K562 (cell line): Measurements from ENCODE around the gene ANK3. TPM values are rescaled to one million over a fixed set of nuclear protein-coding genes. Genes with fewer than 3 reads are reported as not detected.

ENCODE experiments used
- ATAC-seq: fragments of 200-7000 bp; cut with Tn5 transposase; 3 replicates; pipeline ENCODE4 v1.9.1; 2020; ENCODE audit warnings: moderate library complexity
- BruUV-seq: library from RNA; stranded (reverse); fragments of 400-500 nt; replicated peaks from 2 replicates; lab custom pipeline; 2021; lab: Mats Ljungman, UMichigan
- CTCF ChIA-PET: fragments of 300-600 bp; formaldehyde crosslinking; extraction: SDS; loops from one replicate; lab custom pipeline; 2021; ENCODE audit warnings: low intra/inter-chr PET ratio; lab: Yijun Ruan, JAX
- POLR2A ChIA-PET: fragments of 300-600, 350-650 bp; sonication (Branson Sonifier 250); formaldehyde crosslinking; extraction: SDS; loops from one replicate; lab custom pipeline; 2021; ENCODE audit warnings: antibody characterized with exemption, inconsistent platforms; lab: Yijun Ruan, JAX
- DNase-seq, 4 experiments: peaks; one replicate each; pipeline versions ENCODE4 v3.0.0 to v3.0.0-alpha.2; 2011 to 2018; ENCODE audit warnings: low spot score in 3 of 4, mixed read lengths in 3 of 4; ENCODE audit errors: extremely low read depth in 1 of 4
- FAIRE-seq: peaks from 2 replicates; lab custom pipeline; 2011; peaks lifted over from hg19 to GRCh38; lab: Jason Lieb, UNC
- H2AFZ ChIP-seq: 2 replicates; pipeline ENCODE4 v1.6.0; 2011; ENCODE audit warnings: low read depth, low read length, control low read depth, inconsistent platforms
- H3K27ac ChIP-seq: fragments of 200-600 bp; 3 replicates; pipeline ENCODE4 v1.8.0; 2011; ENCODE audit warnings: low read depth, mild to moderate bottlenecking, control low read depth, inconsistent platforms, low read length, moderate library complexity, mixed read lengths; ENCODE audit errors: extremely low read depth
- H3K27me3 ChIP-seq, 2 experiments: fragments of 300-600 bp in 1 of 2; 2 replicates in 1 of 2; 3 replicates in 1 of 2; pipeline versions ENCODE4 v1.6.0 to v1.8.0; 2011; ENCODE audit warnings: inconsistent platforms in 2 of 2, low read length in 2 of 2, mild to moderate bottlenecking in 1 of 2, mixed read lengths in 1 of 2, moderate library complexity in 1 of 2; ENCODE audit not compliant: control insufficient read depth in 2 of 2, insufficient read depth in 2 of 2
- H3K36me3 ChIP-seq: fragments of 300-600 bp; 3 replicates; pipeline ENCODE4 v1.8.0; 2011; ENCODE audit warnings: mild to moderate bottlenecking, low read length, inconsistent platforms; ENCODE audit not compliant: control insufficient read depth, insufficient read depth
- H3K4me1 ChIP-seq, 2 experiments: fragments of 200-600 bp in 1 of 2; replicated peaks in 1 of 2; 2 replicates in 1 of 2; 3 replicates in 1 of 2; pipeline versions ENCODE4 v1.5.1 to v1.8.0; 2011; ENCODE audit warnings: inconsistent platforms in 2 of 2, low read length in 2 of 2, mild to moderate bottlenecking in 1 of 2, mixed read lengths in 1 of 2, moderate library complexity in 1 of 2; ENCODE audit not compliant: control insufficient read depth in 2 of 2, insufficient read depth in 2 of 2
- H3K4me2 ChIP-seq: 2 replicates; pipeline ENCODE4 v1.6.1; 2011; ENCODE audit warnings: low read length, control low read depth, inconsistent platforms, mixed read lengths; ENCODE audit not compliant: insufficient read depth
- H3K4me3 ChIP-seq: fragments of 200-600 bp; sonication (generic), shearing (Covaris generic); 2 replicates; pipeline ENCODE4 v1.5.1; 2016; ENCODE audit warnings: control low read depth, inconsistent platforms
- H3K79me2 ChIP-seq: fragments of 200-600 bp; 3 replicates; pipeline ENCODE4 v1.8.0; 2011; ENCODE audit warnings: low read length, inconsistent platforms; ENCODE audit not compliant: control insufficient read depth, insufficient read depth
- H3K9ac ChIP-seq, 2 experiments: 2 replicates each; pipeline versions ENCODE4 v1.6.0 to v1.6.1; 2011; ENCODE audit warnings: low read depth in 2 of 2, low read length in 2 of 2, control low read depth in 1 of 2, inconsistent platforms in 1 of 2, mild to moderate bottlenecking in 1 of 2, mixed read lengths in 1 of 2; ENCODE audit not compliant: insufficient read depth in 1 of 2
- H3K9me1 ChIP-seq: one replicate; pipeline ENCODE4 v1.6.0; 2011; ENCODE audit warnings: inconsistent platforms, mild to moderate bottlenecking, low read length, moderate library complexity; ENCODE audit not compliant: control insufficient read depth, insufficient read depth
- H3K9me3 ChIP-seq: replicated peaks from 2 replicates; pipeline ENCODE4 v1.5.1; 2011; ENCODE audit warnings: low read depth, low read length, inconsistent platforms; ENCODE audit not compliant: control insufficient read depth, insufficient read depth
- H4K20me1 ChIP-seq: replicated peaks from 2 replicates; pipeline ENCODE4 v1.6.1; 2011; ENCODE audit warnings: low read length, inconsistent platforms, mixed read lengths; ENCODE audit not compliant: control insufficient read depth, insufficient read depth
- CBFA2T2 ChIP-seq: fragments of 450-650 bp; conservative IDR thresholded peaks from 2 replicates; pipeline ENCODE4 v1.6.1; 2017; ENCODE audit warnings: mild to moderate bottlenecking
- CEBPG ChIP-seq, 3 experiments: fragments of 200-800 bp in 1 of 3; sonication (Bioruptor generic) in 1 of 3; sonication (generic) in 1 of 3; formaldehyde crosslinking in 1 of 3; IDR thresholded peaks in 2 of 3; conservative IDR thresholded peaks in 1 of 3; 2 replicates each; pipeline versions ENCODE4 v1.6.1 to v1.8.0; 2016 to 2022; ENCODE audit warnings: missing compliant biosample characterization in 2 of 3, missing genetic modification characterization in 2 of 3, mild to moderate bottlenecking in 1 of 3, missing genetic modification reagents in 1 of 3
- EZH2 ChIP-seq: IDR thresholded peaks from 2 replicates; pipeline ENCODE4 v1.6.1; 2012; ENCODE audit warnings: low read depth, mild to moderate bottlenecking, inconsistent platforms, low read length, borderline replicate concordance
- HNRNPK ChIP-seq: fragments of 200-400 bp; formaldehyde crosslinking; IDR thresholded peaks from one replicate; pipeline ENCODE4 v1.6.1; 2018; ENCODE audit warnings: mild to moderate bottlenecking, low read depth, low read length; ENCODE audit not compliant: poor library complexity, severe bottlenecking
- HNRNPL ChIP-seq: fragments of 200-400 bp; formaldehyde crosslinking; IDR thresholded peaks from 2 replicates; pipeline ENCODE4 v1.6.1; 2017; ENCODE audit warnings: low read depth, mild to moderate bottlenecking, low read length
- JUNB ChIP-seq: fragments of 450-650 bp; formaldehyde crosslinking; conservative IDR thresholded peaks from 2 replicates; pipeline ENCODE4 v1.4.0; 2020; ENCODE audit warnings: mild to moderate bottlenecking
- MITF ChIP-seq: IDR thresholded peaks from 2 replicates; pipeline ENCODE4 v1.6.1; 2014; ENCODE audit warnings: antibody characterized with exemption
- MLLT1 ChIP-seq, 2 experiments: fragments of 450-650 bp; IDR thresholded peaks; 2 replicates each; pipeline ENCODE4 v1.6.1; 2016
- NCOA2 ChIP-seq, 2 experiments: fragments of 450-650 bp; IDR thresholded peaks; 2 replicates each; pipeline ENCODE4 v1.6.1; 2018; ENCODE audit warnings: mild to moderate bottlenecking in 2 of 2, moderate library complexity in 1 of 2; ENCODE audit not compliant: partially characterized antibody in 2 of 2
- OTX1 ChIP-seq: fragments of 450-650 bp; formaldehyde crosslinking; IDR thresholded peaks from 2 replicates; pipeline ENCODE4 v1.4.0; 2022; ENCODE audit warnings: mild to moderate bottlenecking
- PRPF4 ChIP-seq: fragments of 200-400 bp; formaldehyde crosslinking; IDR thresholded peaks from one replicate; pipeline ENCODE4 v1.6.1; 2017; ENCODE audit warnings: low read length, low read depth, mild to moderate bottlenecking; ENCODE audit not compliant: insufficient read depth, poor library complexity, severe bottlenecking
- RBM14 ChIP-seq: fragments of 200-400 bp; formaldehyde crosslinking; IDR thresholded peaks from 2 replicates; pipeline ENCODE4 v1.6.1; 2018; ENCODE audit warnings: low read depth, mild to moderate bottlenecking, low read length, moderate library complexity, borderline replicate concordance; ENCODE audit not compliant: insufficient read depth
- SOX6 ChIP-seq: fragments of 450-650 bp; IDR thresholded peaks from 2 replicates; pipeline ENCODE4 v1.6.1; 2014; ENCODE audit warnings: mild to moderate bottlenecking
- SRSF9 ChIP-seq: fragments of 200-400 bp; formaldehyde crosslinking; IDR thresholded peaks from 2 replicates; pipeline ENCODE4 v1.6.1; 2017; ENCODE audit warnings: low read depth, low read length, borderline replicate concordance
- TSC22D4 ChIP-seq: fragments of 450-650 bp; IDR thresholded peaks from 2 replicates; pipeline ENCODE4 v1.6.1; 2016; ENCODE audit warnings: missing genetic modification characterization, missing biosample characterization, control low read depth
- ZNF408 ChIP-seq: fragments of 250-450 bp; sonication (Bioruptor Pico); IDR thresholded peaks from 2 replicates; pipeline ENCODE4 v1.4.0; 2020; ENCODE audit warnings: low read depth, mild to moderate bottlenecking, moderate library complexity
- ZNF586 ChIP-seq: fragments of 450-650 bp; formaldehyde crosslinking; conservative IDR thresholded peaks from 2 replicates; pipeline ENCODE4 v1.4.0; 2020; ENCODE audit warnings: mild to moderate bottlenecking, moderate library complexity
- ZNF668 ChIP-seq: fragments of 250-450 bp; sonication (Bioruptor Pico); IDR thresholded peaks from 2 replicates; pipeline ENCODE4 v1.8.0; 2022; ENCODE audit warnings: mild to moderate bottlenecking, inconsistent platforms
- WGBS: fragments of 100-300 bp; shearing (Covaris generic); methylation state at CpG from one replicate; pipeline ENCODE4 v1.1.6; 2016; ENCODE audit warnings: low coverage, mixed read lengths; ENCODE audit not compliant: insufficient coverage; ENCODE audit errors: missing lambda C conversion rate; 5-methylcytosine and 5-hydroxymethylcytosine counted together
- in situ Hi-C: fragments of 300-500 bp; cut with MboI; formaldehyde crosslinking; loops from 4 replicates; pipeline ENCODE4 v1.15.0; 2018; ENCODE audit warnings: inconsistent platforms, mixed read lengths
- intact Hi-C: fragments of 100-400 bp; cut with micrococcal nuclease; formaldehyde crosslinking; loops from 2 replicates; pipeline ENCODE4 v1.14.2; 2022
- polyA plus RNA-seq, 8 experiments: library from polyadenylated mRNA; depleted of rRNA in 4 of 8; stranded (reverse) in 5 of 8; unstranded in 3 of 8; fragments of >200 nt; fragmentation: Nextera tagmentation in 2 of 8; fragmentation: Illumina TruSeq in 1 of 8; extraction: Ambion mirVana in 2 of 8; extraction: Trizol in 1 of 8; gene quantifications; 2 replicates each; pipeline versions ENCODE4 v1.2.1 to v1.2.3, GENCODE V29; 2011 to 2014; ENCODE audit warnings: inconsistent platforms in 1 of 8, missing spikeins in 1 of 8
- total RNA-seq, 7 experiments: library from RNA; depleted of rRNA in 6 of 7; stranded (reverse); fragments of >200 nt in 6 of 7; fragmentation: Illumina TruSeq in 2 of 7; extraction: Trizol in 2 of 7; gene quantifications; 2 replicates each; pipeline versions ENCODE4 v1.2.1 to v1.2.3, GENCODE V29; 2011 to 2021; ENCODE audit warnings: low replicate concordance in 1 of 7

The ANK3 gene
- total and polyA plus RNA-seq, 9 of the 15 experiments (the other 6 are each of a cell fraction or from before 2014, with no cell fraction given): 10.0 to 32.3 (median 17.9) TPM

- TF ChIP-seq ZNF408 (CRISPR knock-in tag) (no peak), MLLT1 (IDR thresholded peaks at IDR 0.05) (no peak), TSC22D4 (no peak), NCOA2 (IDR thresholded peaks at IDR 0.05; ENCODE audit: partially characterized antibody in 2 of 2) (no peak), HNRNPL (no peak), EZH2 (no peak)
Observed at GRCh38 chr10:60358282-60358681, 31.4 kb downstream of the ANK3 start (continued).

- Histone ChIP-seq H3K27me3 (no peaks in the 10 kb centered on the region), H3K4me2 (peak overlapping the region; percentile 42), H3K36me3 (no peaks in the 10 kb centered on the region), H3K79me2 (no peaks in the 10 kb centered on the region), H3K4me3 (no peak overlapping the region), H3K9me3 (no peaks in the 10 kb centered on the region), H3K4me1 (peaks cover 5 to 67% of the 10 kb centered on the region in 2 experiments), H2AFZ (peak overlapping the region; percentile 96), H3K9me1 (no peaks in the 10 kb centered on the region), H3K9ac (peak overlapping the region in 1 of 2 experiments; percentile 42; a peak in 3 of 4 replicates), H3K27ac (peak overlapping the region; percentile 78), H4K20me1 (no peaks in the 10 kb centered on the region)
- FAIRE-seq: peak; percentile 81
- no TSS peak for BruUV-seq
- POLR2A ChIA-PET: interaction anchor here (0.6 to 2.2 kb wide), 4 partner anchors 47 to 449 kb away, joined by 3 to 7 read pairs (median 4); no protein-coding TSS in a partner anchor
- intact Hi-C loops: loop anchor here (5.0 kb wide), 1 partner anchor 116 kb away; no protein-coding TSS in a partner anchor
- CTCF ChIA-PET: no interaction called here
- in situ Hi-C loops: no loop called here
- WGBS: 6% methylated on average over 9 of the region's 9 CpGs
- peak; percentile 62 to 90 (median 72) for DNase-seq
- ATAC-seq: peak; percentile 88
- TF ChIP-seq SOX6 (peak; percentile 86), PRPF4 (no peak), HNRNPK (no peak), JUNB (CRISPR knock-in tag) (no peak), CEBPG (CRISPR knock-in tag; IDR thresholded peaks at IDR 0.05) (no peak), CEBPG (tag; conservative IDR thresholded peaks at IDR 0.05 in 1 of 2, IDR thresholded peaks at IDR 0.05 in 1 of 2) (0 out of 4 replicates have a peak, but pooled peaks have one; percentile 17 to 33), SRSF9 (no peak), OTX1 (CRISPR knock-in tag) (peak; percentile 65; the same call in 1 of the 2 replicates), ZNF668 (CRISPR knock-in tag) (peak; percentile 69), RBM14 (no peak), ZNF586 (CRISPR knock-in tag) (no peak), CBFA2T2 (peak; percentile 40), MITF (peak; percentile 80)
Observed at GRCh38 chr10:60353519-60354258, 36.0 kb downstream of the ANK3 start.
